SH-SY5Y (cell line): ENCODE results near the gene TNKS2.

Experiments
- GATA2 ChIP-seq: IDR thresholded peaks from 2 replicates; pipeline ENCODE4 v1.6.1; 2011; ENCODE audit warnings: mild to moderate bottlenecking, low read depth, low read length
- GATA3 ChIP-seq: IDR thresholded peaks from 2 replicates; pipeline ENCODE4 v1.6.1; 2011; ENCODE audit warnings: low read depth, mild to moderate bottlenecking, low read length, moderate library complexity

Gene TNKS2

DNA sequence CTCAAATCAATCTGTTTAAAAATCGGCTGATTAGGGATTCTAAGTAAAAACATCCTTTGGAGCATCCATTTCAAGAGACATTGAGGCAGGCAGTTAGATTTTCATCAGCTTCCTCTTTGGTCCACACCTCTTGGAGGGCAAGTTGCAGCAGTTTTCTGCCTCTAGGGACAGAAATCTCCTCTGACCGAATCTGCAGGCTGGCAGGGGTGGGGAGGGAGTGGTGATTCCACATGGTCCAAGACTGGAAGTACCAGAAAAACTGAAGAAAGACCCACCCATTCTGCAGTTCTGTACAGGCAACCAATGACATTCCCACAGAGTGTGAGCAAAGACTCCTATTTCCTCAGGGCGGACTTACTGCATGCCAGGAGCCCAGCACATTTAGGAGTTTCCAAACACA is 82.1 kb downstream of the TNKS2 start:
- TF ChIP-seq GATA2 (no peak), GATA3 (no peak)

- no peak for TF ChIP-seq GATA3
- no peak for TF ChIP-seq GATA2
These were observed 85.6 kb downstream of the TNKS2 start for GRCh38 chr10:91883549-91884444.

DNA sequence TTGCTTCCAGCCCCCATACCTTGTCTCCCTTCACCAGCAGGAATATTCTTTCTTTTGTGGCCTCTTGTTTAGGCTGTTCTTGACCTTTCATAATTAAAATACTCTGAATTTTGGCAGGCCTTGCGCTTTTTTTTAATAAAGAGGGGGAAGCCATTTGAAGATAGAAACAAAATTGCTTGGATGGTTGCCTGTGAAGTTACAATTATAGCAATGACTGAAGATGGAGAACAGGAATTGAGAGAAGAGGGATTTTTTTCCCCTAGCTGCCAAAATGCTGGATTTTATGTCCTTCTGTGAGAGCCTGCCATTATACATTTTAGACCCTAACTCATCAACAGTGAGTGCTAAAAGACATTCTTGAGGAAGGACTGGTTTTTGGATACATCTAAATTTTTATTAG is 86.3 kb downstream of the TNKS2 start:
- TF ChIP-seq GATA3 (no peak), GATA2 (no peak)

GRCh38 chr10:91885362-91886079 is 87.3 kb downstream of the TNKS2 start:
- TF ChIP-seq GATA2 (no peak), GATA3 (no peak)

- no peak for TF ChIP-seq GATA3
- no peak for TF ChIP-seq GATA2
These were observed 88.7 kb downstream of the TNKS2 start for GRCh38 chr10:91886954-91887271.

- TF ChIP-seq GATA3: no peak
- no peak; the same call in 1 of the 2 replicates for TF ChIP-seq GATA2
These were observed 89.2 kb downstream of the TNKS2 start for GRCh38 chr10:91887272-91888076.

- TF ChIP-seq GATA3 (no peak), GATA2 (no peak)
These were observed 93.1 kb downstream of the TNKS2 start for GRCh38 chr10:91891125-91892001.

DNA sequence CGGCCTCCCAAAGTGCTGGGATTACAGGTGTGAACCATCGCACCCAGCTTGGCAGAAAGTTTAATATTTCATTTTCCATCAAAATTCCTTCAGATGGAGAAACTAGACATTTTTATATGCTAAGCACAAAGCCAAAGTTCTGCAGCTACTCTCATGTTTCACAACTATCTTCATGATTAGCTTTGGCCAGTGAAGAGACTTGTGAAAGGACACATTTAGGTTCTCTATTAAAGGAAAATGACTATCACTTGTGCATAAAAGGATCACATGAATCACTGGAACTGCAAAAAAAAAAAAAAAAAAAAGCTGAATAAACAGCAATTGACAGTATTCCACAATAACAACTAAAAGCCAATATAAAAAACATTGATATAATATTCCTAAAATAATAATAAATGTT is 94.8 kb downstream of the TNKS2 start:
- TF ChIP-seq GATA2 (no peak), GATA3 (no peak)

DNA sequence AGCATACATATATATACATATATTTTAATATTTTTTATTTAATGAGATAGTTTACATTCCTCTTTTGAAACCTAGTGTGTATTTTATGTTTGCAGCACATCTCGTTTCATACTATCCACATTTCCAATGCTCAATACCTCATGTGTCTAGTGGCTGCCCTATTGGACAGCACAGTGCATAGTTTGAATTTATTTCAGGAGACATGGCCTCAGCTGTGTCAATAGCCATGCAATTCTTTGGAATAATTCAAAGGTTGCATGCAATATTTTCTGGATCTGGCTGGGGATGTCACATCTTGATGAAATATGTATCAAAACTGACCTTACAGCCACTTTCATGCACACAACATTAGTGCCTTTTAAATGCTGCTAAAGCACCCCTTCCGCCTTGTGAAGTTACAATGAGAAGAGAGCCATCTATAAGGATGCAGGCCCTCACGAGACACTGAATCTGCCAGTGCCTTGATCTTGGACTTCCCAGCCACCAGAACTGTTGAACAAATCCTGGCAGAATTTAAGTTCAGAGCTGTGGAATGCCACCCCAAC is 98.1 kb downstream of the TNKS2 start:
- TF ChIP-seq GATA2 (no peak), GATA3 (no peak)

- TF ChIP-seq GATA2 (no peak), GATA3 (no peak)
These were observed 99.2 kb downstream of the TNKS2 start for GRCh38 chr10:91897421-91897820.

- TF ChIP-seq GATA2: no peak
- no peak for TF ChIP-seq GATA3
These were observed 103.8 kb downstream of the TNKS2 start for GRCh38 chr10:91901784-91902677.

DNA sequence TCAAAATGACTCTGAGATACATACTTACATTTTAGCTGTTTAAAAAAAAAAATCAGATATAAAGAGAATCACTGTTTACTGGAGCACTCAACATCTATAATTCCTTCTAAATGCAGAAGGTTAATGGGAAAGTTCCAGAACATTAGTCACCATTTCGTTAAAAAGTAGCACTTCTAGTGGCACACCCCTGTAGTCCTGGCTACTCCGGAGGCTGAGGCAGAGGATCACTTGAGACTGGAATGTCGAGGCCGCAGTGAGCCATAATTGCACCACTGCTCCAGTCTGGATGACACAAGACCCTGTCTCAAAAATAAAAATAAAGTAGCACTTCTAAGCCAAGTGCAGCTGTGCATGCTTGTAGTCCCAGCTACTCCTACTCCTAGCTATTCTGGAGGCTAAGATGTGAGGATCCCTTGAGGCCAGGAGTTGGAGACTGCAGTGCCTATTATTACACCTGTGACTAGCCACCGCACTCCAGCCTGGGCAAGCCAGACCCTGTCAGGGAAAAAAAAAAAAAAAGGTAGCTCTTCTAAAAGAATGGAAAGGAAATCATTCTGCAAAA is 108.9 kb downstream of the TNKS2 start:
- TF ChIP-seq GATA3 (no peak), GATA2 (no peak)
